HG03457 (cell line): ENCODE measurements around the gene CSAG3.

Experiments
- ATAC-seq: cut with Tn5 transposase; IDR thresholded peaks from one replicate; pipeline ENCODE4 v1.9.1; 2021; ENCODE audit warnings: moderate number of reproducible peaks; ENCODE audit not compliant: unreplicated experiment

Gene CSAG3

GRCh38 chrX:152806035-152806434, 47.0 kb downstream of the CSAG3 start:
- ATAC-seq, result no peak
